Measurements from ENCODE around the gene LYST. TPM values are rescaled to one million over a fixed set of nuclear protein-coding genes. Genes with fewer than 3 reads are reported as not detected.

Gene LYST
- total and polyA plus RNA-seq, 2 of the 8 experiments (the other 6 are each of a cell fraction or from before 2014, with no cell fraction given): 0.29 to 0.58 TPM

GRCh38 chr1:235818632-235819136, 48.0 kb downstream of the LYST start (continued):
- TF ChIP-seq HDAC2 (IDR thresholded peaks at IDR 0.05; ENCODE audit: borderline replicate concordance in 1 of 2, low read depth in 2 of 2, low read length in 2 of 2) (no peak), RXRA (IDR thresholded peaks at IDR 0.05; ENCODE audit: insufficient read depth, low read depth, low read length) (no peak), TEAD4 (IDR thresholded peaks at IDR 0.05; ENCODE audit: low read depth, low read length) (no peak), GTF2F1 (IDR thresholded peaks at IDR 0.05; ENCODE audit: borderline replicate concordance, low read depth, low read length) (no peak), BACH1 (IDR thresholded peaks at IDR 0.05; ENCODE audit: low read length) (no peak), CBX8 (IDR thresholded peaks at IDR 0.05; ENCODE audit: borderline replicate concordance, low read depth, low read length) (no peak), SUZ12 (IDR thresholded peaks at IDR 0.05; ENCODE audit: low read length) (no peak), CBX5 (IDR thresholded peaks at IDR 0.05; ENCODE audit: low read depth, low read length) (no peak)

Data from H1 (cell line).